Lung microvascular endothelial cell (primary cell): ENCODE data around the gene TAGLN2. TPM values are rescaled to one million over a fixed set of nuclear protein-coding genes. Genes with fewer than 3 reads are reported as not detected.
A peak's percentile ranks its signal among the peaks of the same experiment; 100 is the strongest.
"Not testable (repeated sequence)": the region's sequence is repeated elsewhere in the genome, so short reads cannot be mapped to it uniquely, and the experiment has no call there.

Experiments
- DNase-seq, 2 donors: peaks; one replicate each; pipeline versions ENCODE4 v3.0.0 to v3.0.0-alpha.2; 2010; ENCODE audit warnings: low read depth in 2 of 2
- total RNA-seq: library from RNA; depleted of rRNA; stranded (reverse); fragments of >200 nt; gene quantifications from 2 replicates; pipeline ENCODE4 v1.2.1, GENCODE V29; 2014

Gene TAGLN2
- total RNA-seq, 1 donor from 2014 or later: 59.1 TPM

DNA sequence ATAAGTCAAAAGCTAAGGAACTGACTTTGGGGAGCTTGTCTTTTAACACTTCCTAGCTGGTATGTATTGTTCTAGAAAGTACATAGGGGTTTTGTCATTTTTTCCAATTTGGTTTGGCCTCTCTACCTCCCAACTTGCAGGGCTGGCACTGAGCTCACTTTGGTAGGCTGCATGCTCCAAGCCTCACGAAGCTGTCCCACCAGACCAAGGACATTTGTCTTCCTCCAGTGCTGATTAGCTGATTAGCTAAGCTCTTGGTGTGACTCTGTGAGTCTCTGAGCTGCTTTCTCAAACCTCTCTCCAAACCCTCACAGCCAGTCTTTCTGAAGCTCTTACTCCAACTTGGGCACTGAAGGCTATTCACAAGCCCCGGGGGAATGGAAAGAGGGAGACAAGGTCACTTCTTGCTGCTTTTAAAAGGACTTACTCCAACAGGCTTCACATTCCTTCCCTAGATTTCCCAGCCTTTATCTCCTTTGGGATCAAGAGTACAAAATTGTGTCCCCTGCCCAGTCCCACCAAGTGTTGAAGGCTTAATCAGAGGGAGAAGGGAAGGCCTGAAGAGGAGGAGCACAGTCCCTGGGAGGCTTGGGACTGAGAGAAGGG lies 24.4 kb downstream of the TAGLN2 start:
- DNase-seq: no peak

DNA sequence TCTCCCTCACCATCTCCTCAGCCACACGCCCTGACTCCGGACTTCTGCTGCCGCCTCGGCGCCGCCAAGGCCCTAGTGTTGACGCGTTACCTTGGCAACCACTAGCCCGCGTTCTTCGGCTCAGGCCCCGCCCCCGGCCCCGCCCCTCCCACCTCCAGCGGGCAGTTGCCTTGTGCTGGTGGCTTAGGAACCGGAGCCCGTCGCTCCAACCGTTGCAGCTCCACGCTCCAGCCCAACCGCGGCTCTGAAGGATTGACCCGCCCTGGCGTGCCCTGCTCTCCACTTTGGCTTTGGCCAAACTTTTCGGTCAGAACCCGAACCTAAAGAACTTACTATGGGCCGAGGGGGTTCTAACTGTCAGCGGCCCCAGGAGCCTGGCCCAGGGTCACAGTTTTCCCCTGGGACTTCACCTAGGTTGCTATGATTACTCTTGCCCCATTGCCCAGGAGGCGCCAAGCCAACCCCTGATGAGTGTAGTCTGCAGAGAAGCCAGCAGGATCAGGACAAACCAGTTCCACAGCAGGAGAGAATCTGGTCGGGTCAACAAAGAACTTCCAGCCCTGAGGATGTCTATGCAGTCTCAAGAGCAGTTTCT lies 25.1 kb downstream of the TAGLN2 start, which contains the start of gene CFAP45:
Gene CFAP45, minus strand, starts transcription at position 80 of the 595 bp plus-strand sequence. Its CDS starts 67 bp downstream, at position 13.
- peak; percentile 66 to 85 for DNase-seq

DNA sequence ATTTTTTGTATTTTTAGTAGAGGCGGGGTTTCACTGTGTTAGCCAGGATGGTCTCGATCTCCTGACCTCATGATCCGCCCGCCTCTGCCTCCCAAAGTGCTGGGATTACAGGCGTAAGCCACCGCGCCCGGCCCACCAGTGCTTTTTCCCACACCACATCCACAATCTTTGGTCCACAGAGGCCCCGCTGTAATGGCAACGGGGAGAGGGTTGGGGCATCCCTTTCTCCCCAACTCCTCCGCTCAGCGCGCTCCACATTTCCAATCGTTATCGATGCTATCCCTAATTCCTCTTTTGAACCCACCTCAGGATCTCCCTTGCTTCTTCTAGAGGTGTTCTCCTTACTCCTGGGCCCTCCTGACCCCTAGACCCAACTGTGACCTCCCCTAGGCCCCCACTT lies 25.7 kb downstream of the TAGLN2 start:
- DNase-seq: not testable (repeated sequence)

DNA sequence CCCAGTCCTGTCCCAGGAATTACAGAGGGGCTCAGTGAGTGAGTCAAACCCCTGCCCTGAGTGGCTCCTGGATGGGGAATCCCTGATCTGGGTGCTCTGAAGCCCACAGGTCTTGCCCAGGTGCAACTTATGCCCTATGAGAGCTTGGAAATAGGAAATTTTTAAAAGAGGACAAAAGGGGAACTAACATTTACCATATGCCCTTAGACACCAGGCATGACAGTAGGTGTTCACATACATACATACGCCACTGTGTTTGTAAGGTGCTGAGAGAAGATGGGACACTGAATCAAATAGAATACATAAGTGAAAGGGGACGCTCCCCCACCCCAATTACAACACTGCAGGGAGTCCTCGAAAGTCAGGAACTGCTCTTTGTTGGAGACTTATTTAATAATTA lies 26.8 kb downstream of the TAGLN2 start:
- no peak for DNase-seq

DNA sequence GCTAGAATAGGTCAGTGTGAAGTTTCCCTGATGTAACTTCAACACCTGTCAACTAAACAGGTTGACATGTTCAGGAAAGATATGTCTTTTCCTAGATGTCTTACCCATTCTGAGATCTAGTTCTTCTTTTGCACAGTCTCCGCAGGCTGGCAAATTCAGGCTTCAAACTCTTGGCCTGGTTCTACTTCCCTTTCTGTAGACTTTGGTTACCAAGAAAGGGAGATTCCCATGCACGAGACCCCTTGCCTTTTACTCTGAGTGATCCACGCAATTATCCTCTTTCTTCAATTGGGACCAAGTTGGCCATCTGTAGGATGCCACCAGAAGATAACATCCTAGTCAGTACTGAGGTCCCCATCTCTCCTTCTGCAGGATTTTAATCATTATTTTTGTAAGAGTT lies 27.3 kb downstream of the TAGLN2 start:
- DNase-seq: no peak

DNA sequence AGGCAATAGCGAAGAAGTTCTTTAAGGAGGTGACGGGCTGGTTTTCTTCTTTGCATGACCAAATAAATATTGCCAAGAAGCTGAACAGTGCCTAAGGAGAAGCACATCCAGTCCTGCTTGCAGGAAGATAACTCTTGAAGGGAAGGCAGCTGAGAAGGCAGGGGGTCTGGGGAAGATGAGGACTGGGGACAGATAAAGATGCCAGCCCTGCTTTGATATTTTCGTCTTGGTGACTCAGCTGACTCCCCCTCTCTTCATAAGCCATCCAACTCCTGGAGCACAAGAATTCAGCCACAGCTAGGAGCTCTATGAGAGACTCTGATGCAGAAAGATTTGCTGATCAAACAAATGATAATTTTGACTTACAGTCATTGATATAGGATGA lies 28.8 kb downstream of the TAGLN2 start:
- no peak for DNase-seq

DNA sequence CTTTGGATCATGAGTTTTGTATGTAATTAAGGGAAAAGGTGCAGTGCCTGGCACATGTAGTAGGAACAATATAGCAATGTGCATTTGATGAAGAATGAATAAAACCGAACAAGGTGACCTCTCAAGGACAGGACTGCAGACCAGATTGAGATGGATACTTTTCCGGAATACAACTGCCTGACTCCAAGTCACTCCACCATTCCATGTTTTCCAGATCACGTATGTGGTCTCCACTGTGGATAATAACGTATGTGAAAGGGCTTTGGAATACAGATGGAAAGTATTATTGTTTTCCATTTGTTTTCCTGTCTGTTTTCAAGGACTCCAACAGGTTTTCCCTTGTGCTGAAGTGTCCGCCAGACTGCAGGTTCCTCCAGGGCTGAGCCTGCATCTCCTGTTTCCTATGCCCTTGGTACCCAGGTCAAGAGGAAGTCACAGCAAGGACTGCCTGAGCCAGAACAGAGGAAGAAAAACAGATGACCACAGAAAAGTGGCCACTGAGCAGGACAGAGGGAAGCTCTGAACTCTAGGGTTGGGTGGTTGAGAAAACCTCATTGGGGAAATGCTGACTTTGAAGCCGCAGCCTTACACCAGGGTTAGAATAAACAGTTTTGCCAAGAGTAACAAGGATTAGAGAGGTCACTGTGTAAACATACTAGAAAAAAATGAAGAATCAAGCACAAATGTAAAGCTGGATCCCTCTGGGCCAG lies 29.3 kb downstream of the TAGLN2 start:
- no peak for DNase-seq

DNA sequence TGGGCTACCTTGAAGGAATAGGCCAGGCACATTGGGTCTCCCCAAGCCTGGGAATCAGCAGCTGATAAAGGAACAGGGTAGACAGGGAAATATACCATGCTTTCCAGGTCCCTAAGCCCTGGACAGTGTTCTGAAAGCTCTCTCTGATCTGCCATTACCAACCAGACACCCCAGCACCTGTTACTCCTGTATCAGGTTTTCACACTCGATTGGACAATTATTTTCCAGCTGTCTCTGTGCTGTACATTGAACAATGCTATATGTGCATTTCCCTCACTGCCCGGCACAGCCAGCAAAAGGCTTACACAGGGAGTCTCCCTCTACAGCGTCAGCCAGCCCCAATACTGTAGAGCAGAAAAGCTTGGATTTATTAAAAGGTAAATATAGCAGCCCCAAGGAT lies 30.0 kb downstream of the TAGLN2 start:
- DNase-seq: no peak

DNA sequence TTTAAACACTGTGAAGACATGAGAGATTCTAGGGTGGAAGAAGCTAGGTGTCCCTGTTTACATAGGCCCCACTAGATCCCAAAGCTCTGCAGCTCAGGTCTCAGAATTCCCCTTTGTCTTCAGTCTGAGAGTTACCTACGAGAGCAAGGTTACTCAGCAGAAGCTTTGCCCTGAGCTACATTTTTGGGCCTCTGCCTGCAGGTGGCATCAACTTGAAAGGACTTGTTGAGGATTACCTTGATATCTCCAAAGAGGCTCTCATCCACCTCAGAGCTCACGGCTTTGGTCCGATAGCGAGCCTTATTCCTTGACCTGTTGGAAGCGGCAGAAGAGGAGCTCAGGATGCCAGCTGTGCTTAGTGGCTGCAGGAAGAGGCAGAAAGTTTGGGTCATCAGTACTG lies 32.4 kb downstream of the TAGLN2 start:
- no peak for DNase-seq

DNA sequence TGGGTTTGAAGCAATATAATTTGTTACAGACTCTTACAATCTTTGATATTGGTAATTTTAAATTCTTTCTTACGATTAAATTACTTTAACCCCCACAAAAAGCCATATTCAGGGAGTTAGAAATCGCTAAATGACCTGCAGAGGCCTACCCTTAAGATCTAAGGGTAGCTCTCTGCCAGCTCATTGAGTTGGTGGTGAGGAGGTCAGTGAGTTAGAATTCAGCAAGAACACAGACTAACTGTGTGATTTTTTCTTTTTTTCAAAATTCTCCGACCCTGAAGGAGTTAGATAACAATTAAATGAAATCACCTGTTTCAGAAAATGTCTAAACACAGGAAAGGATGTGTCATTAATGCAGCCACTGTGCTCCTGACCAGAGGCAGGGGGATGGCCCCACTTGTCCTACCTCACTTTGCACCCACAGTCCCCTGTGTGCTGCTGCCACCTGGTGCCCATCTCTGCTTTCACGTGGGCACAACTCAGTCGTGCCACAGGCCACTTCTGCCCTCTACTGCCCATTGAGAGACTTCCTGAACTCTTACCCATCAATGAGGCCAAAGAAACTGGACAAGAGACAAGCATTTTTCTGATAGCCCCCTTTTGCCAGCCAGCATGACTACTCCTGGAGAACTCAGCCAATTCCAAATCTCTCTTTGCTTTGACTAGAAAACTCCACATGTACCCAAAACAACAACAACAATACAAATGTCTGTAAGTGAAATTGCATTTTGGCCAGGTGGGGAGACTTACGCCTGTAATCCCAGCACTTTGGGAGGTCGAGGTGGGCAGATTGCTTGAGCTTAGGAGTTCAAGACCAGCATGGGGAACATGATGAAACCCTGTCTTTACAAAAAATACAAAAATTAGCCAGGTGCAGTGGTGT lies 33.8 kb downstream of the TAGLN2 start:
- peak; percentile 91 to 95 for DNase-seq

DNA sequence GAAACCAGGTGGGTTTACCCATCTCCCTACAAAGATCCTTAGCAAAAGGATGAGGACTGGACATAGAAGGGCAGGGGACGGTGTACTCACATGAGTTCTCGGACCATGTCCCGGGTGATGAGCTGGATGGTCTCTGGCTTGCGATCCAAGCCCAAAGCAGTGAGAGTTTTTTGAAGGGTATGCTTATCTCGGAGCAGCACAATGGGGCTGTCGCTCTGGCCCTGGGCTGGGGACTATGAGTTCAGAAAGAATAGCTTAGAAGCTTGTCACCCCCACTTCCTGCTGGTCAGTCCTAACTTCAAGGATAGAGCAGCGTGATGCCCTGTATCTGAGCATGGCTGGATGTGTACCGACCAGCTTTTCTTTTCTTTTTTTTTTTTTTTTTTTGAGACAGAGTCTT lies 34.9 kb downstream of the TAGLN2 start:
- peak in 1 of 2 donors; percentile 24 for DNase-seq

DNA sequence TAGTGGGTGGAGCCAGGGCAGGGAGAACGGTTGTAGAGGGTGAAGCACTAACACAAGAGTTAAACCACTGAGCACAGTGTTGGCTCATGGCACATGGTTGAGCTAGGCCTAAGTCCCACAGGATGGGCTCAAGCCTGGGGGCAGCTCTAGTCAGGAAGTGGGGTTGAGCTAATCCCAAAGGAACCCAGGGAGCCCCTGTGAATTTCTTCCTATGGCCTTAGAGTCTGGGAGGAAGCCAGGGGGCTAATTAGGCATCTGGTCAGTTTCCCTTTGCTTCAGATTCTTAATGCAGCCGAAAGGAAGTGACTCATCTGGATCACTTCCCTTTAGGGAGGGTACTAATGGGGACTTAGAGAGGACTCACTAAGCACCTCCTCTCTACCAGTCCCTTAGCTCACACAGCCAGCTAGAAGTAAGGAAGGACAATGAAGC lies 35.5 kb downstream of the TAGLN2 start:
- peak; percentile 40 to 96 for DNase-seq

DNA sequence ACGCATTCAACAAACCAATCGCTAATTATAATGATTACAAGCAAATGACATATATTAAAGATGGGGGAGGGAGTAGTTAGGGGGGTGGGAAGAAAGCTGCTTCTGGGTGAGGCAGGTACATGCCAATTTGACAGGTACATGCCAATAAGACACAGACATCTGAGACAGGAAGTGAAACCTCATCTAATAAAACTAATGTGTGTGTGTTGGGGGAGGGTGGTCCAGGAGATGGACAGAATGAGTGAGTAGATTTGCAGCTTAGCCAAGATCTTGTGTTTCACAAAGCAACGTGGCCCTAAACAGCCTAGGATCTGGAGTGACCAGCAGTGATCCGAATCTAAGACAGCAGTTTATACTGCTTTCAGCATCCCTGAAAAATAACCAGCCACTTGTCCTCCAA lies 36.1 kb downstream of the TAGLN2 start:
- no peak for DNase-seq

DNA sequence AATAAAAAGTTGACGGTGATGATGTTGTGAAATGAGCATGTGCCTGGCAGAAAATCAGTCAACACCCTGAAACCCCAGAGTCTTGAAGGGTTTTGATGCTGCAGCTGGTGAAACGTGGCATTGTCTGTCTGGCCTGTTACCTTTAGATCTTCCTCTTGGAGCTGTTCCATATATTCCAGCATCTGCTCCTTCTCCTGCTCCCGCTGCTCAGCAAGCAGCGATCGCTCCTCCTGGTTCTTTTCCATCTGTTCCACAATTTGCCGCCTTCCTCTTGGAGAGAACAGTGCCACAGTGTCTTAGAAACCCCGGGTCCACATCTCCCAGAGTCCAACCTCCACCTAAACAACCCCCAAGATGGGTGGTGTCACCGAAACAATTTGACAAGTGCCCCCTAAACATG lies 41.0 kb downstream of the TAGLN2 start:
- no peak for DNase-seq

DNA sequence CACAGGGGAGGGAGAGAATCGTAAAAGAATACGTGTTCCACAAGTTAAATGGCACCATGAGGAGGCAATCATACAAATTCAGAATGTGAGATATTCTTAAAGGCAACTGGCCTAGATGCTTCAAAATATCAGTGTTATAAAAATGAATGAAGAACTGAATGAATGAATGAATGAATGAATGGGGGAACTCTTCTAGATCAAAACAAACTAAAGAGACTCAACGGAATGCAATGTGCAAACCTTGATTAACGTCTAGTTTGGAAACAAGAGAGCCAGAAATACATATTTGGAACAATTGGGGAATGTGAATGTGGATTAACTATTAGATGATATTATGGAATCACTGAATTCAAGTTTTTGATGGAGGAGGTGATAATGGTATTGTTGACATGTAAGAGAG lies 42.2 kb downstream of the TAGLN2 start:
- no peak for DNase-seq

DNA sequence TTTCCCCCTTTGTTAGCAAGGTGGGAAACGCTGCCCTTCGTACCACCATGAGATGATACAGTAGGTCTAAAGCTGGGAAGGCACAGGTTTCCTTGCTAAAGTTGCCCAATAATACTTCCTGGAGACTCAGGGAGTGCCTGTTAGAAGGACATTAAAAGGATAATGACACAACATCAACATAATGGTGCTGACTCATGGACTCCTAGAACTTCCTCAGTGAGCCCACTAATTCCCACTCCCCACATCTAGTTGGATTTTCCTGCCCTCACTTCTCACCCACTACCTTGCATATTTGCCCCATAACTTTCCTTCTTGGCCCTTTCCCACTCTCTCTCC lies 42.8 kb downstream of the TAGLN2 start:
- DNase-seq: peak in 1 of 2 donors; percentile 46

DNA sequence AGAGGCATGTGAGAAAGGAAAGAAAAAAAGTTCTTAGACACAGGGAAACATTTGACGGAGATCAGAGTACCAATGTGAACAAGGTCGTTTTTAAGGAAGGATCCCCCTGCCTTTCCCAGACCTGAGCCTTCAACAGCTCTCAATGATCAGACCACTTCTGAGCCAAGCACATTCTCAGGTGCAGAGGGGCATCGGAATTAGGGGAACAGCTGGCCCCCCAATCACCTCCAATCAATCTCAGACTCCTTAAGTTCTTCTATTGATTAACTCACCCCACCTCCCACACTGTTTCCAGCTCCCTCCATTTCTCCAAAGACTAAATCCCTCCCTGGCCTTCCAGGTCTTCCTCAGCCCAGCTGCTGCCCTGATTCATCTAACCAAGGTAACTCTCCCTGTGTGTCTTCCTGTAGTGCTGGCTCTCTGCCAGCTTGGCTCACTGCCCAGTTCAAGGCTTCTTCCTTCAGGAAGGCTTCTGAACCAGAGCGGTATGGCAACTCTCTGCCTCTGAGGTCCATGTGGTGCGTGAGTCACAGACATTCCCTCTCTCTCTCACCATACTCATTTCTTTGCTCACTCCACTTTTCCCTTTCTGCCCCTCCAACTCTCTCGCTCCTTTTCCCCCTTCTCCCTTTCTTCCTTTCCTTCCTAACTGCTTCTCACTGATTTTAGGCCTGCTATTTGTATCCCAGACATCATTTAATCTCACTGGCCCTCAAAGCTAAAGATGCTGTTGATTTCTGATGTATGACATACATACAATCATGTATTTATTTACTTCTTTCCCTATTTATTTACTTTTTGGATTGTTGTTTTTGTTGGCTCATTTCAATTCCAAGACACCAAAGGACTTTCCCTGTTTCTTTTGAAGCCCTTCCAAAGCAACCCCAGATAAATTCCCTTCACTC lies 43.4 kb downstream of the TAGLN2 start:
- peak; percentile 50 to 98 for DNase-seq

DNA sequence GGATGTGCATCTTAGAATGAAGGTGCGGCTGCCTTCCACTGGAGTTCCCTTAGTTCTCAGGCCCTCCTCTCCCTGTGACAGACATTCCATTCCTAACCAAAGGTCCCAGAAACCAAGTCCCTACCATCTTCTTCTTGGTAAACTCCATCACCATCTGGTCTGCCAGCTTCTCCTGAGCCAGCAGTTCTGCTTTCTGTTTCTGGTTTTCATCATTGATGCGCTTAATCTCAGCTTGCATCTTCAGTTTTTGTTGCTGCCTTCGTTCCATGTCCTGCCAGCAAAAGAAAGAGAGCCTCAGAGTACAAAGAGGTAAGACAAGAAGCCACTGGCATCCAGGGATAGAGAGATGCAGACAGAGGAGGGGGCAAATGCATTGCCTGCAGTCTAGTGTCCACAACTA lies 44.9 kb downstream of the TAGLN2 start:
- DNase-seq: peak in 1 of 2 donors; percentile 14

DNA sequence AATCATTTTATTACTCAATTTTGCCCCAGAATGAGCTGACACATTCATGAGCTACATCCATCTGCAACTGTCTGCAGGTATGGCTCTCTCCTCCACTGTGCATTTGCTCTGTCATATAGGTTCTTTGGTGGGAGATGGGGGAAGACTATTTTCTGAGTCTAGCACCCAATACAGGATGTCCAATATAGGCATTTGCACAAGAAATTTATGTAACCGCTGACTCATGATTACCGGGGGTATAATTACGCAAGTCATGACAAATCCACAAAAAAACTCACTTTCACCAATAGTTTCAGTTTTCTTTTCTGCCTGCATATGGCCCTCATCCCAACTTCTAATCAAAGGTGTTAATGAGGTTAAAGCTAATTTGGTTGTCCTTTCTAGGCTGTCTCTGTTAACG lies 45.3 kb downstream of the TAGLN2 start:
- DNase-seq: peak in 1 of 2 donors; percentile 71

DNA sequence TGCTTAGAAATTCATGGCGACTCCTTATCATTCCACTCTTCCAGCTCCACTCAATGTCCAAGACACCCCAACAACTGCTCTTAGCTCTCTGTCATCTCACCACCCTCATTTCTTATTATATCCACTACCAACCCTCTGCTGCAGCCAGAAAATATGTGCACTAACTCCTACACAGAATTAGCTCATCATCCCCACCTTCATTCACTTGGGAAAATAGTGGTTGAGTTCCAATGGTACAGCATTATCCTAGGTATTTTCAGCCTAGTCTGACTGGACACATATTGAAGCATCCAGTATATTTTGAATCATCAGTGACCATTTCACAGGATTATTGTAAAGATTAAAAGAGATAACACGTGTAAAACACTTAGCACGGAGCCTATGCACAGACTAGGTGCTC lies 46.2 kb downstream of the TAGLN2 start:
- DNase-seq: no peak
